GM23338 (cell line): ENCODE measurements around the gene AP3B2. TPM values are rescaled to one million over a fixed set of nuclear protein-coding genes. Genes with fewer than 3 reads are reported as not detected.

Source experiments
- ATAC-seq: fragments of 200-7000 bp; cut with Tn5 transposase; 3 replicates; pipeline ENCODE4 v1.9.1; 2020
- DNase-seq: peaks from one replicate; pipeline ENCODE4 v3.0.0-alpha.2; 2015; ENCODE audit warnings: low spot score
- H2AFZ ChIP-seq: fragments of 200-600 bp; sonication (generic); 2 replicates; pipeline ENCODE4 v1.8.0; 2016; ENCODE audit warnings: antibody characterized with exemption, mild to moderate bottlenecking, moderate library complexity
- H3F3A ChIP-seq: fragments of 200-600 bp; sonication (generic); replicated peaks from 2 replicates; pipeline ENCODE4 v1.8.0; 2017; ENCODE audit warnings: antibody characterized with exemption, mixed run types, low read depth
- H3K27ac ChIP-seq: fragments of 200-600 bp; sonication (generic); 2 replicates; pipeline ENCODE4 v1.6.1; 2016; ENCODE audit warnings: low read depth
- H3K27me3 ChIP-seq: fragments of 200-600 bp; sonication (generic); 2 replicates; pipeline ENCODE4 v1.8.0; 2016; ENCODE audit warnings: mild to moderate bottlenecking, mixed run types, moderate library complexity; ENCODE audit not compliant: insufficient read depth
- H3K36me3 ChIP-seq: fragments of 200-600 bp; sonication (generic); 2 replicates; pipeline ENCODE4 v1.8.0; 2016; ENCODE audit warnings: mild to moderate bottlenecking; ENCODE audit not compliant: insufficient read depth
- H3K4me1 ChIP-seq: fragments of 200-600 bp; sonication (generic); 2 replicates; pipeline ENCODE4 v1.8.0; 2016; ENCODE audit warnings: mild to moderate bottlenecking, moderate library complexity; ENCODE audit not compliant: insufficient read depth
- H3K4me2 ChIP-seq: fragments of 200-600 bp; sonication (generic); 2 replicates; pipeline ENCODE4 v1.7.1; 2017; ENCODE audit warnings: mixed run types
- H3K4me3 ChIP-seq: fragments of 200-600 bp; sonication (generic); 2 replicates; pipeline ENCODE4 v1.6.1; 2016; ENCODE audit warnings: mixed run types
- H3K79me2 ChIP-seq: fragments of 200-600 bp; sonication (generic); replicated peaks from 2 replicates; pipeline ENCODE4 v1.8.0; 2017; ENCODE audit warnings: mild to moderate bottlenecking; ENCODE audit not compliant: insufficient read depth
- H3K9me2 ChIP-seq: fragments of 200-600 bp; sonication (generic); 2 replicates; pipeline ENCODE4 v1.8.0; 2017; ENCODE audit not compliant: insufficient read depth
- H4K20me1 ChIP-seq: fragments of 200-600 bp; sonication (generic); replicated peaks from 2 replicates; pipeline ENCODE4 v1.8.0; 2017; ENCODE audit warnings: mild to moderate bottlenecking; ENCODE audit not compliant: insufficient read depth
- H3K27ac Mint-ChIP-seq: 2 replicates; pipeline ENCODE4 v1.8.0; 2020; ENCODE audit warnings: inconsistent platforms, mild to moderate bottlenecking, moderate library complexity, mixed read lengths
- H3K27me3 Mint-ChIP-seq: 3 replicates; pipeline ENCODE4 v1.8.0; 2022; ENCODE audit warnings: low read depth, mild to moderate bottlenecking, moderate library complexity, mixed read lengths, inconsistent platforms; ENCODE audit not compliant: insufficient read depth, poor library complexity
- H3K36me3 Mint-ChIP-seq: 3 replicates; pipeline ENCODE4 v1.8.0; 2021; ENCODE audit warnings: low read depth, mild to moderate bottlenecking, inconsistent platforms, moderate library complexity, mixed read lengths
- H3K4me1 Mint-ChIP-seq: 3 replicates; pipeline ENCODE4 v1.8.0; 2020; ENCODE audit warnings: mild to moderate bottlenecking, inconsistent platforms, mixed read lengths
- H3K4me3 Mint-ChIP-seq: 3 replicates; pipeline ENCODE4 v1.8.0; 2021; ENCODE audit warnings: moderate library complexity, mild to moderate bottlenecking, inconsistent platforms, mixed read lengths
- H3K9me3 Mint-ChIP-seq: 3 replicates; pipeline ENCODE4 v1.8.0; 2020; ENCODE audit warnings: moderate library complexity, mild to moderate bottlenecking, inconsistent platforms, mixed read lengths
- CREB1 ChIP-seq: fragments of 250-450 bp; sonication (Bioruptor Pico); IDR thresholded peaks from 2 replicates; pipeline ENCODE4 v1.5.0; 2020; ENCODE audit warnings: low read depth, mild to moderate bottlenecking, moderate library complexity
- EZH2 ChIP-seq: fragments of 200-600 bp; sonication (generic); IDR thresholded peaks from one replicate; pipeline ENCODE4 v1.8.0; 2017; ENCODE audit warnings: antibody characterized with exemption, mild to moderate bottlenecking, low read depth; ENCODE audit not compliant: unreplicated experiment
- EZH2phosphoT487 ChIP-seq: fragments of 200-600 bp; sonication (generic); IDR thresholded peaks from one replicate; pipeline ENCODE4 v1.8.1; 2018; ENCODE audit warnings: antibody characterized with exemption; ENCODE audit not compliant: unreplicated experiment
- JUNB ChIP-seq: IDR thresholded peaks from one replicate; pipeline ENCODE4 v1.6.1; 2016; ENCODE audit warnings: antibody characterized with exemption; ENCODE audit not compliant: unreplicated experiment
- NANOG ChIP-seq: IDR thresholded peaks from 2 replicates; pipeline ENCODE4 v1.6.1; 2016; ENCODE audit warnings: antibody characterized with exemption, borderline replicate concordance
- POLR2AphosphoS5 ChIP-seq: IDR thresholded peaks from 2 replicates; pipeline ENCODE4 v1.6.1; 2016; ENCODE audit warnings: antibody characterized with exemption, low read depth
- STAT1 ChIP-seq: IDR thresholded peaks from one replicate; pipeline ENCODE4 v1.6.1; 2016; ENCODE audit warnings: antibody characterized with exemption; ENCODE audit not compliant: unreplicated experiment
- ZNF114 ChIP-seq: fragments of 250-450 bp; sonication (Bioruptor Pico); IDR thresholded peaks from 2 replicates; pipeline ENCODE4 v1.5.0; 2020; ENCODE audit warnings: mild to moderate bottlenecking, moderate library complexity
- ZNF331 ChIP-seq: fragments of 250-450 bp; sonication (Bioruptor Pico); IDR thresholded peaks from 2 replicates; pipeline ENCODE4 v1.5.0; 2020; ENCODE audit warnings: low read depth, mild to moderate bottlenecking, moderate library complexity
- polyA plus RNA-seq: library from polyadenylated mRNA; unstranded; fragments of >200 nt; fragmentation: Nextera tagmentation; extraction: Ambion mirVana; gene quantifications from 2 replicates; pipeline ENCODE4 v1.2.1, GENCODE V29; 2016
- total RNA-seq: library from RNA; depleted of rRNA; stranded (reverse); fragments of >200 nt; shearing (Covaris generic); gene quantifications from 2 replicates; pipeline ENCODE4 v1.2.3, GENCODE V29; 2014
- TF ChIP-seq, protein P1 (sequence below): IDR thresholded peaks from one replicate; pipeline ENCODE4 v1.6.1; 2018; ENCODE audit warnings: antibody characterized with exemption; ENCODE audit not compliant: unreplicated experiment
- TF ChIP-seq, protein P2 (sequence below): fragments of 250-450 bp; sonication (Bioruptor Pico); IDR thresholded peaks from 2 replicates; pipeline ENCODE4 v1.5.0; 2020; ENCODE audit warnings: mild to moderate bottlenecking, moderate library complexity
- TF ChIP-seq, protein P3 (sequence below): IDR thresholded peaks from 2 replicates; pipeline ENCODE4 v1.6.1; 2016; ENCODE audit warnings: antibody characterized with exemption
- TF ChIP-seq, protein P4 (sequence below), 2 experiments: fragments of 200-600 bp in 1 of 2; sonication (generic) in 1 of 2; conservative IDR thresholded peaks; 2 replicates each; pipeline versions ENCODE4 v1.5.1 to v1.6.1; 2016 to 2017; ENCODE audit warnings: antibody characterized with exemption in 2 of 2, low read depth in 2 of 2, mild to moderate bottlenecking in 2 of 2, moderate library complexity in 1 of 2

The AP3B2 gene
- total and polyA plus RNA-seq, 2 experiments from 2014 or later = 9.5 to 19.2 TPM

DNA sequence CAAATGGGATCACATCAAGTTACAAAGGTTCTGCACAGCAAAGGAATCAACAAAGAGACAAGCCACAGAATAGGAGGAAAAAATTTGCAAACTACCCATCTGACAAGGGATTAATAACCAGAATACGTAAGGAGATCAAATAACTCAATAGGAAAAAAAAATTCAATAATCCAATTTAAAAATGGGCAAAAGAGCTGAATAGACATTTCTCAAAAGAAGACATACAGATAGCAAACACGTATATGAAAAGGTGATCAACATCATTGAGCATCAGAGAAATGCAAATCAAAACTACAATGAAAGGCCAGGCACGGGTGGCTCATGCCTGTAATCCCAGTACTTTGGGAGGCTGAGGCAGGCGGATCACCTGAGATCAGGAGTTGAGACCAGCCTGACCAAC is 39.0 kb downstream of the AP3B2 start:
- no peaks in the 10 kb centered on the region for H3F3A ChIP-seq
- Mint-ChIP-seq H3K27ac (no peak overlapping the region), H3K4me3 (no peak overlapping the region), H3K9me3 (no peaks in the 10 kb centered on the region), H3K36me3 (no peaks in the 10 kb centered on the region), H3K27me3 (peaks cover 4% of the 10 kb centered on the region), H3K4me1 (no peaks in the 10 kb centered on the region; the same call in 2 of the 3 replicates)
- ATAC-seq (no peak), DNase-seq (no peak)
- H3K79me2 ChIP-seq = no peaks in the 10 kb centered on the region
- TF ChIP-seq EZH2 (no peak), ZNF114 (CRISPR knock-in tag) (no peak), CREB1 (CRISPR knock-in tag) (no peak), POLR2AphosphoS5 (no peak), EZH2phosphoT487 (no peak), STAT1 (no peak), ZNF331 (CRISPR knock-in tag) (no peak), NANOG (no peak), JUNB (no peak)
- TF ChIP-seq, protein P1, sequence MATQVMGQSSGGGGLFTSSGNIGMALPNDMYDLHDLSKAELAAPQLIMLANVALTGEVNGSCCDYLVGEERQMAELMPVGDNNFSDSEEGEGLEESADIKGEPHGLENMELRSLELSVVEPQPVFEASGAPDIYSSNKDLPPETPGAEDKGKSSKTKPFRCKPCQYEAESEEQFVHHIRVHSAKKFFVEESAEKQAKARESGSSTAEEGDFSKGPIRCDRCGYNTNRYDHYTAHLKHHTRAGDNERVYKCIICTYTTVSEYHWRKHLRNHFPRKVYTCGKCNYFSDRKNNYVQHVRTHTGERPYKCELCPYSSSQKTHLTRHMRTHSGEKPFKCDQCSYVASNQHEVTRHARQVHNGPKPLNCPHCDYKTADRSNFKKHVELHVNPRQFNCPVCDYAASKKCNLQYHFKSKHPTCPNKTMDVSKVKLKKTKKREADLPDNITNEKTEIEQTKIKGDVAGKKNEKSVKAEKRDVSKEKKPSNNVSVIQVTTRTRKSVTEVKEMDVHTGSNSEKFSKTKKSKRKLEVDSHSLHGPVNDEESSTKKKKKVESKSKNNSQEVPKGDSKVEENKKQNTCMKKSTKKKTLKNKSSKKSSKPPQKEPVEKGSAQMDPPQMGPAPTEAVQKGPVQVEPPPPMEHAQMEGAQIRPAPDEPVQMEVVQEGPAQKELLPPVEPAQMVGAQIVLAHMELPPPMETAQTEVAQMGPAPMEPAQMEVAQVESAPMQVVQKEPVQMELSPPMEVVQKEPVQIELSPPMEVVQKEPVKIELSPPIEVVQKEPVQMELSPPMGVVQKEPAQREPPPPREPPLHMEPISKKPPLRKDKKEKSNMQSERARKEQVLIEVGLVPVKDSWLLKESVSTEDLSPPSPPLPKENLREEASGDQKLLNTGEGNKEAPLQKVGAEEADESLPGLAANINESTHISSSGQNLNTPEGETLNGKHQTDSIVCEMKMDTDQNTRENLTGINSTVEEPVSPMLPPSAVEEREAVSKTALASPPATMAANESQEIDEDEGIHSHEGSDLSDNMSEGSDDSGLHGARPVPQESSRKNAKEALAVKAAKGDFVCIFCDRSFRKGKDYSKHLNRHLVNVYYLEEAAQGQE = no peak
- TF ChIP-seq, protein P2, sequence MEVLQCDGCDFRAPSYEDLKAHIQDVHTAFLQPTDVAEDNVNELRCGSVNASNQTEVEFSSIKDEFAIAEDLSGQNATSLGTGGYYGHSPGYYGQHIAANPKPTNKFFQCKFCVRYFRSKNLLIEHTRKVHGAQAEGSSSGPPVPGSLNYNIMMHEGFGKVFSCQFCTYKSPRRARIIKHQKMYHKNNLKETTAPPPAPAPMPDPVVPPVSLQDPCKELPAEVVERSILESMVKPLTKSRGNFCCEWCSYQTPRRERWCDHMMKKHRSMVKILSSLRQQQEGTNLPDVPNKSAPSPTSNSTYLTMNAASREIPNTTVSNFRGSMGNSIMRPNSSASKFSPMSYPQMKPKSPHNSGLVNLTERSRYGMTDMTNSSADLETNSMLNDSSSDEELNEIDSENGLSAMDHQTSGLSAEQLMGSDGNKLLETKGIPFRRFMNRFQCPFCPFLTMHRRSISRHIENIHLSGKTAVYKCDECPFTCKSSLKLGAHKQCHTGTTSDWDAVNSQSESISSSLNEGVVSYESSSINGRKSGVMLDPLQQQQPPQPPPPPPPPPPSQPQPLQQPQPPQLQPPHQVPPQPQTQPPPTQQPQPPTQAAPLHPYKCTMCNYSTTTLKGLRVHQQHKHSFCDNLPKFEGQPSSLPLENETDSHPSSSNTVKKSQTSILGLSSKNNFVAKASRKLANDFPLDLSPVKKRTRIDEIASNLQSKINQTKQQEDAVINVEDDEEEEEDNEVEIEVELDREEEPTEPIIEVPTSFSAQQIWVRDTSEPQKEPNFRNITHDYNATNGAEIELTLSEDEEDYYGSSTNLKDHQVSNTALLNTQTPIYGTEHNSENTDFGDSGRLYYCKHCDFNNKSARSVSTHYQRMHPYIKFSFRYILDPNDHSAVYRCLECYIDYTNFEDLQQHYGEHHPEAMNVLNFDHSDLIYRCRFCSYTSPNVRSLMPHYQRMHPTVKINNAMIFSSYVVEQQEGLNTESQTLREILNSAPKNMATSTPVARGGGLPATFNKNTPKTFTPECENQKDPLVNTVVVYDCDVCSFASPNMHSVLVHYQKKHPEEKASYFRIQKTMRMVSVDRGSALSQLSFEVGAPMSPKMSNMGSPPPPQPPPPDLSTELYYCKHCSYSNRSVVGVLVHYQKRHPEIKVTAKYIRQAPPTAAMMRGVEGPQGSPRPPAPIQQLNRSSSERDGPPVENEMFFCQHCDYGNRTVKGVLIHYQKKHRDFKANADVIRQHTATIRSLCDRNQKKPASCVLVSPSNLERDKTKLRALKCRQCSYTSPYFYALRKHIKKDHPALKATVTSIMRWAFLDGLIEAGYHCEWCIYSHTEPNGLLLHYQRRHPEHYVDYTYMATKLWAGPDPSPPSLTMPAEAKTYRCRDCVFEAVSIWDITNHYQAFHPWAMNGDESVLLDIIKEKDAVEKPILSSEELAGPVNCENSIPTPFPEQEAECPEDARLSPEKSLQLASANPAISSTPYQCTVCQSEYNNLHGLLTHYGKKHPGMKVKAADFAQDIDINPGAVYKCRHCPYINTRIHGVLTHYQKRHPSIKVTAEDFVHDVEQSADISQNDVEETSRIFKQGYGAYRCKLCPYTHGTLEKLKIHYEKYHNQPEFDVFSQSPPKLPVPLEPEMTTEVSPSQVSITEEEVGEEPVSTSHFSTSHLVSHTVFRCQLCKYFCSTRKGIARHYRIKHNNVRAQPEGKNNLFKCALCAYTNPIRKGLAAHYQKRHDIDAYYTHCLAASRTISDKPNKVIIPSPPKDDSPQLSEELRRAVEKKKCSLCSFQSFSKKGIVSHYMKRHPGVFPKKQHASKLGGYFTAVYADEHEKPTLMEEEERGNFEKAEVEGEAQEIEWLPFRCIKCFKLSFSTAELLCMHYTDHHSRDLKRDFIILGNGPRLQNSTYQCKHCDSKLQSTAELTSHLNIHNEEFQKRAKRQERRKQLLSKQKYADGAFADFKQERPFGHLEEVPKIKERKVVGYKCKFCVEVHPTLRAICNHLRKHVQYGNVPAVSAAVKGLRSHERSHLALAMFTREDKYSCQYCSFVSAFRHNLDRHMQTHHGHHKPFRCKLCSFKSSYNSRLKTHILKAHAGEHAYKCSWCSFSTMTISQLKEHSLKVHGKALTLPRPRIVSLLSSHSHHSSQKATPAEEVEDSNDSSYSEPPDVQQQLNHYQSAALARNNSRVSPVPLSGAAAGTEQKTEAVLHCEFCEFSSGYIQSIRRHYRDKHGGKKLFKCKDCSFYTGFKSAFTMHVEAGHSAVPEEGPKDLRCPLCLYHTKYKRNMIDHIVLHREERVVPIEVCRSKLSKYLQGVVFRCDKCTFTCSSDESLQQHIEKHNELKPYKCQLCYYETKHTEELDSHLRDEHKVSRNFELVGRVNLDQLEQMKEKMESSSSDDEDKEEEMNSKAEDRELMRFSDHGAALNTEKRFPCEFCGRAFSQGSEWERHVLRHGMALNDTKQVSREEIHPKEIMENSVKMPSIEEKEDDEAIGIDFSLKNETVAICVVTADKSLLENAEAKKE = no peak
- TF ChIP-seq, protein P3, sequence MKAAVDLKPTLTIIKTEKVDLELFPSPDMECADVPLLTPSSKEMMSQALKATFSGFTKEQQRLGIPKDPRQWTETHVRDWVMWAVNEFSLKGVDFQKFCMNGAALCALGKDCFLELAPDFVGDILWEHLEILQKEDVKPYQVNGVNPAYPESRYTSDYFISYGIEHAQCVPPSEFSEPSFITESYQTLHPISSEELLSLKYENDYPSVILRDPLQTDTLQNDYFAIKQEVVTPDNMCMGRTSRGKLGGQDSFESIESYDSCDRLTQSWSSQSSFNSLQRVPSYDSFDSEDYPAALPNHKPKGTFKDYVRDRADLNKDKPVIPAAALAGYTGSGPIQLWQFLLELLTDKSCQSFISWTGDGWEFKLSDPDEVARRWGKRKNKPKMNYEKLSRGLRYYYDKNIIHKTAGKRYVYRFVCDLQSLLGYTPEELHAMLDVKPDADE = no peak
- TF ChIP-seq, protein P4, sequence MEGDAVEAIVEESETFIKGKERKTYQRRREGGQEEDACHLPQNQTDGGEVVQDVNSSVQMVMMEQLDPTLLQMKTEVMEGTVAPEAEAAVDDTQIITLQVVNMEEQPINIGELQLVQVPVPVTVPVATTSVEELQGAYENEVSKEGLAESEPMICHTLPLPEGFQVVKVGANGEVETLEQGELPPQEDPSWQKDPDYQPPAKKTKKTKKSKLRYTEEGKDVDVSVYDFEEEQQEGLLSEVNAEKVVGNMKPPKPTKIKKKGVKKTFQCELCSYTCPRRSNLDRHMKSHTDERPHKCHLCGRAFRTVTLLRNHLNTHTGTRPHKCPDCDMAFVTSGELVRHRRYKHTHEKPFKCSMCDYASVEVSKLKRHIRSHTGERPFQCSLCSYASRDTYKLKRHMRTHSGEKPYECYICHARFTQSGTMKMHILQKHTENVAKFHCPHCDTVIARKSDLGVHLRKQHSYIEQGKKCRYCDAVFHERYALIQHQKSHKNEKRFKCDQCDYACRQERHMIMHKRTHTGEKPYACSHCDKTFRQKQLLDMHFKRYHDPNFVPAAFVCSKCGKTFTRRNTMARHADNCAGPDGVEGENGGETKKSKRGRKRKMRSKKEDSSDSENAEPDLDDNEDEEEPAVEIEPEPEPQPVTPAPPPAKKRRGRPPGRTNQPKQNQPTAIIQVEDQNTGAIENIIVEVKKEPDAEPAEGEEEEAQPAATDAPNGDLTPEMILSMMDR (conservative IDR thresholded peaks at IDR 0.05; ENCODE audit: low read depth in 2 of 2) = no peak
- no peaks in the 10 kb centered on the region for H3K4me1 ChIP-seq
- H2AFZ ChIP-seq = no peak overlapping the region
- H3K4me3 ChIP-seq = no peak overlapping the region
- H4K20me1 ChIP-seq = no peaks in the 10 kb centered on the region; the same call in 1 of the 2 replicates
- H3K27ac ChIP-seq = no peak overlapping the region
- no peaks in the 10 kb centered on the region for H3K9me2 ChIP-seq
- no peaks in the 10 kb centered on the region for H3K36me3 ChIP-seq
- H3K4me2 ChIP-seq = no peak overlapping the region
- H3K27me3 ChIP-seq = no peaks in the 10 kb centered on the region
